Suprapubic skin (tissue), 3 donors: ENCODE results near the gene ACD.

Experiments
- POLR2A ChIP-seq, 2 donors: fragments of 450-650 bp; IDR thresholded peaks; one replicate each; pipeline ENCODE4 v1.6.1; 2017; ENCODE audit warnings: antibody characterized with exemption in 2 of 2, mild to moderate bottlenecking in 2 of 2, moderate library complexity in 2 of 2
- TF ChIP-seq, protein P1 (sequence below), 2 donors: fragments of 200-600 bp in 1 of 2; fragments of 450-650 bp in 1 of 2; sonication (generic) in 1 of 2; IDR thresholded peaks; one replicate each; pipeline ENCODE4 v1.5.1; 2016 to 2019; ENCODE audit warnings: antibody characterized with exemption in 2 of 2, mild to moderate bottlenecking in 1 of 2, moderate library complexity in 1 of 2

DNA sequence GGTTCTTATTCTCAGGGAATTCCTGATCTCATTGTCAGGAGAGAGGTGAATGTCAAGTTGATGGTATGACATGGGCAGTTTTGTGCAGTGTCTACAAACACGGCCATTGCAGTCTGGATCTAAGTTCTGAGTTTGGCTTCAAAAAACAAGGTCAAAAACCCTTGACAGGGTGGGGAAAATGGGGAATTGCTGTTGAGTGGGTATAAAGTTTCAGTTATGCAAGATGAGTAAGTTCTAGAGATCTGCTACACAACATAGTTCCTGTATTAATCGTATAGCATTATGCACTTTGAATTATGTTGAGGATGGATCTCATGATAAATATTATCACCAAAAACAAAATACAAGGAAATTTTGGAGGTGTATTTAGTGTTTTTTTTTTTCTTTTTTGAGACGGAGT, 51.7 kb downstream of the ACD start:
- TF ChIP-seq, protein P1, sequence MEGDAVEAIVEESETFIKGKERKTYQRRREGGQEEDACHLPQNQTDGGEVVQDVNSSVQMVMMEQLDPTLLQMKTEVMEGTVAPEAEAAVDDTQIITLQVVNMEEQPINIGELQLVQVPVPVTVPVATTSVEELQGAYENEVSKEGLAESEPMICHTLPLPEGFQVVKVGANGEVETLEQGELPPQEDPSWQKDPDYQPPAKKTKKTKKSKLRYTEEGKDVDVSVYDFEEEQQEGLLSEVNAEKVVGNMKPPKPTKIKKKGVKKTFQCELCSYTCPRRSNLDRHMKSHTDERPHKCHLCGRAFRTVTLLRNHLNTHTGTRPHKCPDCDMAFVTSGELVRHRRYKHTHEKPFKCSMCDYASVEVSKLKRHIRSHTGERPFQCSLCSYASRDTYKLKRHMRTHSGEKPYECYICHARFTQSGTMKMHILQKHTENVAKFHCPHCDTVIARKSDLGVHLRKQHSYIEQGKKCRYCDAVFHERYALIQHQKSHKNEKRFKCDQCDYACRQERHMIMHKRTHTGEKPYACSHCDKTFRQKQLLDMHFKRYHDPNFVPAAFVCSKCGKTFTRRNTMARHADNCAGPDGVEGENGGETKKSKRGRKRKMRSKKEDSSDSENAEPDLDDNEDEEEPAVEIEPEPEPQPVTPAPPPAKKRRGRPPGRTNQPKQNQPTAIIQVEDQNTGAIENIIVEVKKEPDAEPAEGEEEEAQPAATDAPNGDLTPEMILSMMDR (IDR thresholded peaks at IDR 0.05): no peak
- TF ChIP-seq POLR2A (IDR thresholded peaks at IDR 0.05): no peak
